Right renal pelvis (tissue), 4 donors: ENCODE data around the gene SPEF1. TPM values are rescaled to one million over a fixed set of nuclear protein-coding genes. Genes with fewer than 3 reads are reported as not detected.

Experiments
- DNase-seq, 4 donors: peaks; one replicate each; pipeline ENCODE4 v3.0.0-alpha.2; 2013; ENCODE audit warnings: low read depth in 4 of 4, low spot score in 3 of 4, missing footprints in 1 of 4
- polyA plus RNA-seq, 4 donors: library from polyadenylated mRNA; unstranded; fragments of 120-200 nt; gene quantifications; one replicate each; pipeline ENCODE4 v1.2.1, GENCODE V29; 2013; ENCODE audit not compliant: insufficient read length in 4 of 4

The SPEF1 gene
- polyA plus RNA-seq, 4 donors: 1.3 to 3.1 (median 1.7) TPM

GRCh38 chr20:3767427-3768341 is 13.6 kb downstream of the SPEF1 start, which contains the start of gene ADISSP:
Gene ADISSP (minus strand): TSS chr20:3767753. CDS start chr20:3760100, 7,653 bp downstream.
- DNase-seq: peak; percentile 93 to 95 (median 94)

GRCh38 chr20:3767110-3767426 is 14.2 kb downstream of the SPEF1 start:
- DNase-seq: no peak

GRCh38 chr20:3766422-3767109 is 14.7 kb downstream of the SPEF1 start:
- DNase-seq: no peak

- no peak for DNase-seq
Observed at GRCh38 chr20:3765171-3765882, 15.9 kb downstream of the SPEF1 start.

- DNase-seq: no peak
Observed at GRCh38 chr20:3764659-3765058, 16.6 kb downstream of the SPEF1 start.

GRCh38 chr20:3763671-3764601 is 17.3 kb downstream of the SPEF1 start:
- no peak for DNase-seq

GRCh38 chr20:3760655-3761348 is 20.4 kb downstream of the SPEF1 start:
- no peak for DNase-seq

GRCh38 chr20:3759884-3760283 is 21.4 kb downstream of the SPEF1 start:
- no peak for DNase-seq

- no peak for DNase-seq
Observed at GRCh38 chr20:3759316-3759823, 21.9 kb downstream of the SPEF1 start.

- DNase-seq: no peak
Observed at GRCh38 chr20:3758566-3758965, 22.7 kb downstream of the SPEF1 start.

- DNase-seq: no peak
Observed at GRCh38 chr20:3757268-3757667, 24.0 kb downstream of the SPEF1 start.

GRCh38 chr20:3755814-3756480 is 25.3 kb downstream of the SPEF1 start:
- DNase-seq: no peak

- DNase-seq: no peak
Observed at GRCh38 chr20:3755269-3755668, 26.0 kb downstream of the SPEF1 start.

- no peak for DNase-seq
Observed at GRCh38 chr20:3754276-3754630, 27.0 kb downstream of the SPEF1 start.

GRCh38 chr20:3753501-3754275 is 27.6 kb downstream of the SPEF1 start:
- DNase-seq: no peak

- DNase-seq: no peak
Observed at GRCh38 chr20:3753098-3753497, 28.1 kb downstream of the SPEF1 start.

- DNase-seq: no peak
Observed at GRCh38 chr20:3752386-3752759, 28.9 kb downstream of the SPEF1 start.

GRCh38 chr20:3751675-3752385 is 29.4 kb downstream of the SPEF1 start:
- DNase-seq: no peak
